Tibial nerve (tissue), 4 donors: ENCODE measurements around the gene DCANP1. TPM values are rescaled to one million over a fixed set of nuclear protein-coding genes. Genes with fewer than 3 reads are reported as not detected.

Experiments
- DNase-seq, 2 donors: peaks; one replicate each; pipeline ENCODE4 v3.0.0-alpha.2; 2019; ENCODE audit warnings: low spot score in 2 of 2
- H3K27ac ChIP-seq, 4 donors: fragments of 200-600 bp; sonication (generic) in 3 of 4; one replicate each; pipeline ENCODE4 v1.5.1; 2017 to 2019; ENCODE audit warnings: mild to moderate bottlenecking in 1 of 4
- H3K27me3 ChIP-seq, 2 donors: fragments of 200-600 bp; sonication (generic) in 1 of 2; one replicate each; pipeline versions ENCODE4 v1.5.1 to v1.6.0; 2017 to 2019
- H3K36me3 ChIP-seq, 3 donors: fragments of 200-600 bp; sonication (generic); one replicate each; pipeline ENCODE4 v1.5.1; 2018 to 2019
- H3K4me1 ChIP-seq, 4 donors: fragments of 200-600 bp; sonication (generic) in 3 of 4; one replicate each; pipeline ENCODE4 v1.5.1; 2017 to 2019
- H3K4me3 ChIP-seq, 4 donors: fragments of 200-600 bp; sonication (generic) in 3 of 4; one replicate each; pipeline ENCODE4 v1.5.1; 2017 to 2019; ENCODE audit warnings: mild to moderate bottlenecking in 1 of 4, moderate library complexity in 1 of 4
- H3K9me3 ChIP-seq, 4 donors: fragments of 200-600 bp; sonication (generic) in 3 of 4; one replicate each; pipeline ENCODE4 v1.5.1; 2017 to 2019
- CTCF ChIP-seq, 5 experiments: fragments of 200-600 bp in 3 of 5; fragments of 450-650 bp in 2 of 5; sonication (generic) in 3 of 5; IDR thresholded peaks; one replicate each; pipeline ENCODE4 v1.5.1; 2016 to 2019; ENCODE audit warnings: antibody characterized with exemption in 5 of 5, mild to moderate bottlenecking in 3 of 5, moderate library complexity in 2 of 5
- EP300 ChIP-seq, 2 donors: sonication (generic); formaldehyde crosslinking; IDR thresholded peaks; one replicate each; pipeline ENCODE4 v1.6.1; 2017; ENCODE audit warnings: antibody characterized with exemption in 2 of 2, mild to moderate bottlenecking in 1 of 2
- POLR2A ChIP-seq, 2 donors: fragments of 450-650 bp; IDR thresholded peaks; one replicate each; pipeline ENCODE4 v1.6.1; 2017; ENCODE audit warnings: antibody characterized with exemption in 2 of 2, mild to moderate bottlenecking in 2 of 2, moderate library complexity in 2 of 2
- WGBS, 2 donors: methylation state at CpG; one replicate each; pipeline ENCODE4 v1.1.5; 2018; 5-methylcytosine and 5-hydroxymethylcytosine counted together
- total RNA-seq, 4 donors: library from RNA; depleted of rRNA; stranded (reverse); fragments of >200 nt; gene quantifications; one replicate each; pipeline ENCODE4 v1.1.0, GENCODE V29; 2016

The DCANP1 gene
- total RNA-seq, 4 donors from 2014 or later = not detected

GRCh38 chr5:135445306-135445985 is 1.7 kb downstream of the DCANP1 start:
- Histone ChIP-seq H3K4me3 (no peak overlapping the region), H3K27me3 (no peaks in the 10 kb centered on the region), H3K36me3 (no peaks in the 10 kb centered on the region), H3K9me3 (no peaks in the 10 kb centered on the region), H3K4me1 (peaks cover 0 to 28% (median 2%) of the 10 kb centered on the region in 4 donors), H3K27ac (no peak overlapping the region)
- WGBS, 2 donors = 72 to 79% methylated on average over 10 to 14 of the region's 14 CpGs
- TF ChIP-seq CTCF (IDR thresholded peaks at IDR 0.05) (no peak), EP300 (IDR thresholded peaks at IDR 0.05) (no peak), POLR2A (IDR thresholded peaks at IDR 0.05) (no peak)
- no peak for DNase-seq

GRCh38 chr5:135444881-135445280 is 2.3 kb downstream of the DCANP1 start:
- Histone ChIP-seq H3K27me3 (no peaks in the 10 kb centered on the region), H3K27ac (no peak overlapping the region), H3K4me1 (peaks cover 0 to 30% (median 2%) of the 10 kb centered on the region in 4 donors), H3K36me3 (no peaks in the 10 kb centered on the region), H3K4me3 (no peak overlapping the region), H3K9me3 (no peaks in the 10 kb centered on the region)
- TF ChIP-seq EP300 (IDR thresholded peaks at IDR 0.05) (no peak), CTCF (IDR thresholded peaks at IDR 0.05) (no peak), POLR2A (IDR thresholded peaks at IDR 0.05) (no peak)
- 80 to 90% methylated on average over 6 of the region's 6 CpGs for WGBS, 2 donors
- DNase-seq = no peak

- H3K4me1 ChIP-seq = peaks cover 0 to 36% (median 5%) of the 10 kb centered on the region in 4 donors
- TF ChIP-seq EP300 (IDR thresholded peaks at IDR 0.05) (no peak), CTCF (IDR thresholded peaks at IDR 0.05) (no peak), POLR2A (IDR thresholded peaks at IDR 0.05) (no peak)
- H3K36me3 ChIP-seq = no peaks in the 10 kb centered on the region
- H3K27ac ChIP-seq = no peak overlapping the region
- no peak for DNase-seq
- no peak overlapping the region for H3K4me3 ChIP-seq
- H3K27me3 ChIP-seq = no peaks in the 10 kb centered on the region
- 66 to 78% methylated on average over 13 of the region's 13 CpGs for WGBS, 2 donors
- no peaks in the 10 kb centered on the region for H3K9me3 ChIP-seq
Observed at GRCh38 chr5:135444360-135444759, 2.8 kb downstream of the DCANP1 start.

GRCh38 chr5:135443161-135443960 is 3.8 kb downstream of the DCANP1 start:
- H3K27ac ChIP-seq = peak overlapping the region in 1 of 4 donors; percentile 22
- no peaks in the 10 kb centered on the region for H3K36me3 ChIP-seq
- no peak for TF ChIP-seq CTCF (IDR thresholded peaks at IDR 0.05)
- no peak for TF ChIP-seq POLR2A (IDR thresholded peaks at IDR 0.05)
- no peak for TF ChIP-seq EP300 (IDR thresholded peaks at IDR 0.05)
- H3K27me3 ChIP-seq = no peaks in the 10 kb centered on the region
- H3K9me3 ChIP-seq = no peaks in the 10 kb centered on the region
- 39 to 51% methylated on average over 6 of the region's 6 CpGs for WGBS, 2 donors
- H3K4me3 ChIP-seq = no peak overlapping the region
- H3K4me1 ChIP-seq = peaks cover 0 to 46% (median 6%) of the 10 kb centered on the region in 4 donors
- no peak for DNase-seq
